HepG2 (cell line): ENCODE results near the gene HSD17B2. TPM values are rescaled to one million over a fixed set of nuclear protein-coding genes. Genes with fewer than 3 reads are reported as not detected.

ENCODE experiments used
- ATAC-seq: fragments of 200-7000 bp; cut with Tn5 transposase; 3 replicates; pipeline ENCODE4 v1.9.1; 2020; ENCODE audit warnings: mild to moderate bottlenecking, moderate library complexity
- BruUV-seq: library from RNA; stranded (reverse); fragments of 400-500 nt; replicated peaks from 2 replicates; lab custom pipeline; 2021; lab: Mats Ljungman, UMichigan
- CTCF ChIA-PET: fragments of 300-600 bp; formaldehyde crosslinking; extraction: SDS; loops from one replicate; lab custom pipeline; 2021; ENCODE audit warnings: low total read pairs, inconsistent platforms, low intra/inter-chr PET ratio; lab: Yijun Ruan, JAX
- POLR2A ChIA-PET: fragments of 350-600 bp; sonication (Branson Sonifier 250); formaldehyde crosslinking; loops from one replicate; lab custom pipeline; 2020; ENCODE audit warnings: antibody characterized with exemption, inconsistent platforms; lab: Yijun Ruan, JAX
- DNase-seq: peaks from one replicate; pipeline ENCODE4 v3.0.0-alpha.2; 2015; ENCODE audit warnings: low spot score
- FAIRE-seq: peaks from 3 replicates; lab custom pipeline; 2011; peaks lifted over from hg19 to GRCh38; lab: Jason Lieb, UNC
- H2AFZ ChIP-seq: one replicate; pipeline ENCODE4 v1.6.1; 2011; ENCODE audit warnings: low read length, inconsistent platforms
- H3K27ac ChIP-seq: fragments of 300-600 bp; 3 replicates; pipeline ENCODE4 v1.8.0; 2011; ENCODE audit warnings: mixed run types, mild to moderate bottlenecking, mixed read lengths, low read length, inconsistent platforms; ENCODE audit not compliant: insufficient read depth; ENCODE audit errors: extremely low read length
- H3K27me3 ChIP-seq, 2 experiments: fragments of 200-600 bp in 1 of 2; 2 replicates in 1 of 2; 3 replicates in 1 of 2; pipeline versions ENCODE4 v1.6.0 to v1.8.0; 2011; ENCODE audit warnings: low read length in 2 of 2, mild to moderate bottlenecking in 2 of 2, moderate library complexity in 2 of 2, inconsistent platforms in 1 of 2; ENCODE audit not compliant: insufficient read depth in 2 of 2, control insufficient read depth in 1 of 2
- H3K36me3 ChIP-seq, 2 experiments: fragments of 200-600 bp in 1 of 2; replicated peaks in 1 of 2; 2 replicates in 1 of 2; 3 replicates in 1 of 2; pipeline versions ENCODE4 v1.5.1 to v1.8.0; 2011; ENCODE audit warnings: low read length in 2 of 2, inconsistent platforms in 1 of 2; ENCODE audit not compliant: insufficient read depth in 2 of 2, control insufficient read depth in 1 of 2
- H3K4me1 ChIP-seq: 2 replicates; pipeline ENCODE4 v1.5.1; 2012; ENCODE audit warnings: low read length, inconsistent platforms; ENCODE audit not compliant: insufficient read depth
- H3K4me2 ChIP-seq: 2 replicates; pipeline ENCODE4 v1.6.0; 2011; ENCODE audit warnings: low read depth, low read length, inconsistent platforms
- H3K4me3 ChIP-seq, 3 experiments: fragments of 200-600 bp in 1 of 3; sonication (generic), shearing (Covaris generic) in 1 of 3; replicated peaks in 1 of 3; 2 replicates each; pipeline ENCODE4 v1.5.1; 2011 to 2016; ENCODE audit warnings: low read length in 3 of 3, inconsistent platforms in 2 of 3, low read depth in 2 of 3, mild to moderate bottlenecking in 2 of 3, control low read depth in 1 of 3, mixed read lengths in 1 of 3; ENCODE audit not compliant: insufficient read depth in 1 of 3
- H3K79me2 ChIP-seq: one replicate; pipeline ENCODE4 v1.6.1; 2011; ENCODE audit warnings: low read length, inconsistent platforms; ENCODE audit not compliant: insufficient read depth
- H3K9ac ChIP-seq: 2 replicates; pipeline ENCODE4 v1.6.0; 2011; ENCODE audit warnings: mild to moderate bottlenecking, low read depth, low read length, inconsistent platforms; ENCODE audit not compliant: insufficient read depth
- H3K9me3 ChIP-seq: 2 replicates; pipeline ENCODE4 v1.5.1; 2012; ENCODE audit warnings: mild to moderate bottlenecking, low read length
- H4K20me1 ChIP-seq: 2 replicates; pipeline ENCODE4 v1.6.0; 2011; ENCODE audit warnings: inconsistent platforms, mild to moderate bottlenecking, low read length, moderate library complexity; ENCODE audit not compliant: insufficient read depth
- ZBTB40 ChIP-seq, 2 experiments: fragments of 450-650 bp in 1 of 2; sonication (generic) in 1 of 2; formaldehyde crosslinking in 1 of 2; IDR thresholded peaks; 2 replicates each; pipeline versions ENCODE4 v1.6.1 to v1.8.0; 2016 to 2022; ENCODE audit warnings: antibody characterized with exemption in 1 of 2, mild to moderate bottlenecking in 1 of 2, missing genetic modification reagents in 1 of 2
- ZNF224 ChIP-seq: sonication (generic); formaldehyde crosslinking; IDR thresholded peaks from 2 replicates; pipeline ENCODE4 v1.5.0; 2020; ENCODE audit warnings: mild to moderate bottlenecking, missing genetic modification reagents
- WGBS: methylation state at CpG from one replicate; pipeline ENCODE4 v1.1.6; 2017; ENCODE audit warnings: low lambda C conversion rate; 5-methylcytosine and 5-hydroxymethylcytosine counted together
- in situ Hi-C: cut with HindIII; loops from 2 replicates; pipeline ENCODE4 v1.10.0; 2017; ENCODE audit warnings: low pct_unique_long_range_greater_than_20kb; ENCODE audit not compliant: extremely low pct_ligation_motif_present
- intact Hi-C: fragments of 100-400 bp; cut with micrococcal nuclease; formaldehyde crosslinking; loops from one replicate; pipeline ENCODE4 v1.10.0; 2022; ENCODE audit not compliant: unreplicated experiment
- polyA plus RNA-seq, 8 experiments: library from polyadenylated mRNA; depleted of rRNA in 3 of 8; stranded (reverse) in 7 of 8; unstranded in 1 of 8; fragments of >200 nt; fragmentation: Illumina TruSeq in 4 of 8; extraction: Trizol in 4 of 8; gene quantifications; 2 replicates each; pipeline versions ENCODE4 v1.2.1 to v1.2.3, GENCODE V29; 2011 to 2016; ENCODE audit warnings: low read depth in 4 of 8, missing spikeins in 1 of 8, mixed read lengths in 1 of 8; ENCODE audit not compliant: insufficient read depth in 1 of 8
- total RNA-seq, 5 experiments: library from RNA; depleted of rRNA; stranded (reverse); fragments of >200 nt; fragmentation: Illumina TruSeq; extraction: Trizol; gene quantifications; 2 replicates each; pipeline ENCODE4 v1.2.3, GENCODE V29; 2016; ENCODE audit warnings: low read depth in 1 of 5

The HSD17B2 gene
- total and polyA plus RNA-seq, 2 of the 13 experiments (the other 11 are each of a cell fraction or from before 2014, with no cell fraction given), result 26.3 to 69.3 TPM

- intact Hi-C loops, result no loop called here
- ChIA-PET POLR2A (no interaction called here), CTCF (no interaction called here)
- ATAC-seq (no peak), FAIRE-seq (no peak), DNase-seq (no peak)
- H3K27ac ChIP-seq, result no peak overlapping the region
- H3K79me2 ChIP-seq, result no peaks in the 10 kb centered on the region
- H3K36me3 ChIP-seq, result no peaks in the 10 kb centered on the region
- in situ Hi-C loops, result no loop called here
- H3K27me3 ChIP-seq, result no peaks in the 10 kb centered on the region
- H2AFZ ChIP-seq, result no peak overlapping the region
- no peak overlapping the region for H3K4me3 ChIP-seq
- H3K4me1 ChIP-seq, result no peaks in the 10 kb centered on the region
- H3K4me2 ChIP-seq, result no peak overlapping the region
- no peak overlapping the region for H3K9ac ChIP-seq
- H4K20me1 ChIP-seq, result no peaks in the 10 kb centered on the region
- no peak for TF ChIP-seq ZNF224
- TF ChIP-seq ZBTB40 (IDR thresholded peaks at IDR 0.05), result peak; percentile 63; the same call in 1 of the 2 replicates
- TF ChIP-seq ZBTB40 (CRISPR knock-in tag; IDR thresholded peaks at IDR 0.05), result no peak
- BruUV-seq, result no TSS peak
- WGBS, result 61% methylated on average over 2 of the region's 2 CpGs
- no peaks in the 10 kb centered on the region for H3K9me3 ChIP-seq
Measured at GRCh38 chr16:82118749-82119148, 83.7 kb downstream of the HSD17B2 start.
